ENCODE data around the gene SIN3A. TPM values are rescaled to one million over a fixed set of nuclear protein-coding genes. Genes with fewer than 3 reads are reported as not detected.
A peak's percentile ranks its signal among the peaks of the same experiment; 100 is the strongest.

SIN3A gene
- total and polyA plus RNA-seq, 2 donors from 2014 or later, result 9.2 to 74.3 TPM

GRCh38 chr15:75361361-75361988 lies 90.0 kb downstream of the SIN3A start:
- TF ChIP-seq CTCF (IDR thresholded peaks at IDR 0.05; ENCODE audit: borderline replicate concordance, extremely low read depth, insufficient read depth), result no peak
- no peaks in the 10 kb centered on the region for H3K9me3 ChIP-seq (ENCODE audit: control insufficient read depth in 2 of 3, insufficient read depth in 1 of 3, low read length in 3 of 3)
- no peaks in the 10 kb centered on the region for H3K4me1 ChIP-seq (ENCODE audit: control insufficient read depth in 2 of 3, insufficient read depth in 2 of 3, low read depth in 1 of 3, low read length in 3 of 3)
- intact Hi-C loops (cut with DNase I), result no loop called here
- no peak overlapping the region for H3K4me3 ChIP-seq (ENCODE audit: low read length in 3 of 3)
- FAIRE-seq, result no peak
- no peak overlapping the region for H3K9ac ChIP-seq (ENCODE audit: low read length in 3 of 3)
- DNase-seq, result peak in 1 of 5 donors; percentile 53
- peaks cover 2 to 42% (median 35%) of the 10 kb centered on the region in 3 donors for H3K36me3 ChIP-seq (ENCODE audit: control insufficient read depth in 2 of 3, insufficient read depth in 3 of 3, low read length in 3 of 3)
- H3K27me3 ChIP-seq (ENCODE audit: control insufficient read depth, insufficient read depth, low read length), result no peaks in the 10 kb centered on the region
- no peak overlapping the region for H3K27ac ChIP-seq (ENCODE audit: low read depth in 2 of 2, low read length in 2 of 2)

- Histone ChIP-seq H3K4me1 (ENCODE audit: control insufficient read depth in 2 of 3, insufficient read depth in 2 of 3, low read depth in 1 of 3, low read length in 3 of 3) (no peaks in the 10 kb centered on the region), H3K36me3 (ENCODE audit: control insufficient read depth in 2 of 3, insufficient read depth in 3 of 3, low read length in 3 of 3) (peaks cover 2 to 36% (median 30%) of the 10 kb centered on the region in 3 donors), H3K4me3 (ENCODE audit: low read length in 3 of 3) (no peak overlapping the region), H3K27ac (ENCODE audit: low read depth in 2 of 2, low read length in 2 of 2) (no peak overlapping the region), H3K9ac (ENCODE audit: low read length in 3 of 3) (no peak overlapping the region), H3K9me3 (ENCODE audit: control insufficient read depth in 2 of 3, insufficient read depth in 1 of 3, low read length in 3 of 3) (no peaks in the 10 kb centered on the region), H3K27me3 (ENCODE audit: control insufficient read depth, insufficient read depth, low read length) (no peaks in the 10 kb centered on the region)
- FAIRE-seq, result no peak
- intact Hi-C loops (cut with DNase I), result no loop called here
- peak in 1 of 5 donors; percentile 70 for DNase-seq
- no peak for TF ChIP-seq CTCF (IDR thresholded peaks at IDR 0.05; ENCODE audit: borderline replicate concordance, extremely low read depth, insufficient read depth)
Measured at GRCh38 chr15:75360856-75361255, 90.6 kb downstream of the SIN3A start.

GRCh38 chr15:75360391-75360790 lies 91.1 kb downstream of the SIN3A start:
- intact Hi-C loops (cut with DNase I), result no loop called here
- Histone ChIP-seq H3K4me3 (ENCODE audit: low read length in 3 of 3) (no peak overlapping the region), H3K36me3 (ENCODE audit: control insufficient read depth in 2 of 3, insufficient read depth in 3 of 3, low read length in 3 of 3) (peaks cover 2 to 36% (median 29%) of the 10 kb centered on the region in 3 donors), H3K27ac (ENCODE audit: low read depth in 2 of 2, low read length in 2 of 2) (no peak overlapping the region), H3K4me1 (ENCODE audit: control insufficient read depth in 2 of 3, insufficient read depth in 2 of 3, low read depth in 1 of 3, low read length in 3 of 3) (no peaks in the 10 kb centered on the region), H3K27me3 (ENCODE audit: control insufficient read depth, insufficient read depth, low read length) (no peaks in the 10 kb centered on the region), H3K9ac (ENCODE audit: low read length in 3 of 3) (no peak overlapping the region), H3K9me3 (ENCODE audit: control insufficient read depth in 2 of 3, insufficient read depth in 1 of 3, low read length in 3 of 3) (no peaks in the 10 kb centered on the region)
- peak in 1 of 5 donors; percentile 43 for DNase-seq
- TF ChIP-seq CTCF (IDR thresholded peaks at IDR 0.05; ENCODE audit: borderline replicate concordance, extremely low read depth, insufficient read depth), result no peak
- FAIRE-seq, result no peak
